ENCODE results near the gene MYO1E.

The MYO1E gene

GRCh38 chr15:59372352-59373211, at the start of gene MYO1E:
Gene MYO1E (minus strand): TSS chr15:59372871. CDS start chr15:59372500, 371 bp downstream.
- peak; percentile 98 for DNase-seq (ENCODE audit: low read depth)
- TF ChIP-seq CTCF (conservative IDR thresholded peaks at IDR 0.05; ENCODE audit: low read depth, low read length) = no peak

GRCh38 chr15:59420986-59421618, 48.4 kb upstream of the MYO1E start:
- peak; percentile 64 for DNase-seq (ENCODE audit: low read depth)
- H3K4me3 ChIP-seq (ENCODE audit: low read depth, low read length) = no peak overlapping the region
- TF ChIP-seq CTCF (conservative IDR thresholded peaks at IDR 0.05; ENCODE audit: low read depth, low read length) = no peak

More at GRCh38 chr15:59372352-59373211, at the start of gene MYO1E:
- H3K4me3 ChIP-seq (ENCODE audit: low read depth, low read length) = peak within 1 kb of the TSS; percentile 89

GRCh38 chr15:59420108-59420507, 47.4 kb upstream of the MYO1E start:
- no peak overlapping the region for H3K4me3 ChIP-seq (ENCODE audit: low read depth, low read length)
- DNase-seq (ENCODE audit: low read depth) = no peak
- TF ChIP-seq CTCF (conservative IDR thresholded peaks at IDR 0.05; ENCODE audit: low read depth, low read length) = no peak

- no peak for DNase-seq (ENCODE audit: low read depth)
- TF ChIP-seq CTCF (conservative IDR thresholded peaks at IDR 0.05; ENCODE audit: low read depth, low read length) = no peak
- no peak overlapping the region for H3K4me3 ChIP-seq (ENCODE audit: low read depth, low read length)
Measured at GRCh38 chr15:59419170-59419569, 46.5 kb upstream of the MYO1E start.

- H3K4me3 ChIP-seq (ENCODE audit: low read depth, low read length) = no peak overlapping the region
- DNase-seq (ENCODE audit: low read depth) = no peak
- no peak for TF ChIP-seq CTCF (conservative IDR thresholded peaks at IDR 0.05; ENCODE audit: low read depth, low read length)
Measured at GRCh38 chr15:59416816-59417215, 44.1 kb upstream of the MYO1E start.

- no peak for TF ChIP-seq CTCF (conservative IDR thresholded peaks at IDR 0.05; ENCODE audit: low read depth, low read length)
- no peak overlapping the region for H3K4me3 ChIP-seq (ENCODE audit: low read depth, low read length)
- no peak for DNase-seq (ENCODE audit: low read depth)
Measured at GRCh38 chr15:59413577-59413976, 40.9 kb upstream of the MYO1E start.

All from choroid plexus epithelial cell (primary cell).